Peyer's patch (tissue), 4 donors: ENCODE results near the gene HSPA4. TPM values are rescaled to one million over a fixed set of nuclear protein-coding genes. Genes with fewer than 3 reads are reported as not detected.

ENCODE experiments used
- DNase-seq, 3 donors: peaks; one replicate each; pipeline ENCODE4 v3.0.0-alpha.2; 2017 to 2019
- H3K27ac ChIP-seq, 4 donors: fragments of 200-600 bp; sonication (generic); one replicate each; pipeline ENCODE4 v1.5.1; 2016 to 2019
- H3K27me3 ChIP-seq, 2 donors: fragments of 200-600 bp; sonication (generic); one replicate each; pipeline ENCODE4 v1.5.1; 2019
- H3K36me3 ChIP-seq, 3 donors: fragments of 200-600 bp; sonication (generic); one replicate each; pipeline ENCODE4 v1.5.1; 2016 to 2019
- H3K4me1 ChIP-seq, 4 donors: fragments of 200-600 bp; sonication (generic); one replicate each; pipeline ENCODE4 v1.5.1; 2016 to 2019
- H3K4me3 ChIP-seq, 4 donors: fragments of 200-600 bp; sonication (generic); 1 replicate in 3 of 4; 2 replicates in 1 of 4; pipeline ENCODE4 v1.5.1; 2016 to 2019; ENCODE audit warnings: mild to moderate bottlenecking in 1 of 4
- H3K9me3 ChIP-seq, 4 donors: fragments of 200-600 bp; sonication (generic); one replicate each; pipeline ENCODE4 v1.5.1; 2016 to 2019; ENCODE audit warnings: mild to moderate bottlenecking in 1 of 4
- POLR2A ChIP-seq, 2 donors: fragments of 450-650 bp; IDR thresholded peaks; one replicate each; pipeline ENCODE4 v1.5.1; 2017; ENCODE audit warnings: antibody characterized with exemption in 2 of 2, mild to moderate bottlenecking in 2 of 2, moderate library complexity in 2 of 2
- total RNA-seq, 4 donors: library from RNA; depleted of rRNA; stranded (reverse); fragments of >200 nt; gene quantifications; one replicate each; pipeline ENCODE4 v1.1.0, GENCODE V29; 2016
- TF ChIP-seq, protein P1 (sequence below), 6 experiments: fragments of 450-650 bp in 4 of 6; fragments of 200-600 bp in 2 of 6; sonication (generic) in 1 of 6; IDR thresholded peaks; one replicate each; pipeline ENCODE4 v1.5.1; 2017 to 2019; ENCODE audit warnings: antibody characterized with exemption in 6 of 6, mild to moderate bottlenecking in 3 of 6, moderate library complexity in 1 of 6

The HSPA4 gene
- total RNA-seq, 4 donors from 2014 or later: 18.0 to 78.4 (median 41.4) TPM

DNA sequence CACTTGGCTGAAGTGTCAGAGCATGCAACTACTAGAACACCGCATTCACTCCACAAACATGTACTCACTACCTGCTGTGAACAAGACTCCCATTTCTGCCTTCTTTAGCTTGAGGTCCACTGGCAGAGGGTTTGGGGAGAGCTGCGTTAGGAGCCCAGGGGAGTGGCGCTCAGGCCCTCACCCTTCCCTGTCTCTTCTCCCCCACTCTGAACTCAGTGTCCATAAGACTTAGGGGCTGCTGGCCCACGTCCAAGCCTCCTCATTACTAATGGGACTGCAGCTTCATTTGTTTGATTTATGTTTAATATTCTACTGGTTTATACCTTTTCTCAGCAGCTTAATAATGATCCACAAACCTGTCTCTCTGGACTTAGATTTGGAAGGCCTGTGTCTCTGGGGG is 70.9 kb downstream of the HSPA4 start:
- no peak overlapping the region for H3K27ac ChIP-seq
- no peak for TF ChIP-seq POLR2A (IDR thresholded peaks at IDR 0.05)
- TF ChIP-seq, protein P1, sequence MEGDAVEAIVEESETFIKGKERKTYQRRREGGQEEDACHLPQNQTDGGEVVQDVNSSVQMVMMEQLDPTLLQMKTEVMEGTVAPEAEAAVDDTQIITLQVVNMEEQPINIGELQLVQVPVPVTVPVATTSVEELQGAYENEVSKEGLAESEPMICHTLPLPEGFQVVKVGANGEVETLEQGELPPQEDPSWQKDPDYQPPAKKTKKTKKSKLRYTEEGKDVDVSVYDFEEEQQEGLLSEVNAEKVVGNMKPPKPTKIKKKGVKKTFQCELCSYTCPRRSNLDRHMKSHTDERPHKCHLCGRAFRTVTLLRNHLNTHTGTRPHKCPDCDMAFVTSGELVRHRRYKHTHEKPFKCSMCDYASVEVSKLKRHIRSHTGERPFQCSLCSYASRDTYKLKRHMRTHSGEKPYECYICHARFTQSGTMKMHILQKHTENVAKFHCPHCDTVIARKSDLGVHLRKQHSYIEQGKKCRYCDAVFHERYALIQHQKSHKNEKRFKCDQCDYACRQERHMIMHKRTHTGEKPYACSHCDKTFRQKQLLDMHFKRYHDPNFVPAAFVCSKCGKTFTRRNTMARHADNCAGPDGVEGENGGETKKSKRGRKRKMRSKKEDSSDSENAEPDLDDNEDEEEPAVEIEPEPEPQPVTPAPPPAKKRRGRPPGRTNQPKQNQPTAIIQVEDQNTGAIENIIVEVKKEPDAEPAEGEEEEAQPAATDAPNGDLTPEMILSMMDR (IDR thresholded peaks at IDR 0.05): no peak
- H3K4me1 ChIP-seq: no peaks in the 10 kb centered on the region
- H3K36me3 ChIP-seq: no peaks in the 10 kb centered on the region
- peak in 1 of 3 donors; percentile 15 for DNase-seq
- no peaks in the 10 kb centered on the region for H3K9me3 ChIP-seq
- no peaks in the 10 kb centered on the region for H3K27me3 ChIP-seq
- no peak overlapping the region for H3K4me3 ChIP-seq

DNA sequence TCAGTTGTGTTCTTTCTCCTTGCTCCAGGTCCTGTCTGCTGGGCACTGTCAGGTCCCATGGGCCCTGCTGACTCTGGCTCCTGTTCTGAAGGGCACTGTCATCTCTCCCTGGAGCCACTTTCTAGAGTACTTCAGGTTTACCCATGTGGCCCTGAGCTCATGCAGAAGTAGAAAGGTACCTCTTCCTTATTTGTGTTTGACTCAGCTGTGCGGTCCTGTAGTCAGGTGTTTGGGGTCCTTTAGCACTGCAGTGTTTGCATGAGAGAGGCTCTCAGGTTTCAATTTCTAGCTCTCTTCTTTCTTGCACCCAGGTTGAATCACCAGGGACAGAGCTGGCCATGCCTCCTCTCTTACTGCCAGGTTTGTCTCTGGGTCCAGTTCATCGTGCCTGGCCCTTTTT is 71.5 kb downstream of the HSPA4 start:
- no peaks in the 10 kb centered on the region for H3K36me3 ChIP-seq
- H3K4me1 ChIP-seq: no peaks in the 10 kb centered on the region
- DNase-seq: peak in 1 of 3 donors; percentile 2
- H3K9me3 ChIP-seq: no peaks in the 10 kb centered on the region
- no peak overlapping the region for H3K4me3 ChIP-seq
- H3K27me3 ChIP-seq: no peaks in the 10 kb centered on the region
- TF ChIP-seq, protein P1 (IDR thresholded peaks at IDR 0.05): no peak
- TF ChIP-seq POLR2A (IDR thresholded peaks at IDR 0.05): no peak
- H3K27ac ChIP-seq: no peak overlapping the region

DNA sequence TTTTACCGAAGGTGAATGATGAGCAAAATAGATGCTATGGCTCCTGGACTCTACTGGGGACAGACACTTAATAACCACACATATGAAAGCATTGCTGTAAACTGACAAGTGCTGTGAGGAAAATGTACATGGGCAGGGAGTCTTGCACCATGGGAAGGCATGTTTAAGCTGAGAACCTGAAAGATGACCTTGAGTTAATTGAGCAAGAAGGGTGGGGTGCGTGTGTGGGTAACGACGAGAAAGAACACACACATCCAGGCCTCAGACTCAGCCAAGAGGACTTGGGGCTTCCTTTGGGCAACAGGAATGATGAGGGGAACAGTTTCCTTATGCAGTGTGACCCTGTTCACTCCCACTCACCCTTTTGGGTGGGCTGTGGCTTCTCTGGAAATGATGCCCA is 73.1 kb downstream of the HSPA4 start:
- Histone ChIP-seq H3K36me3 (no peaks in the 10 kb centered on the region), H3K4me3 (no peak overlapping the region), H3K27me3 (no peaks in the 10 kb centered on the region), H3K4me1 (no peaks in the 10 kb centered on the region), H3K27ac (no peak overlapping the region), H3K9me3 (no peaks in the 10 kb centered on the region)
- DNase-seq: no peak
- TF ChIP-seq, protein P1 (IDR thresholded peaks at IDR 0.05): no peak
- TF ChIP-seq POLR2A (IDR thresholded peaks at IDR 0.05): no peak

DNA sequence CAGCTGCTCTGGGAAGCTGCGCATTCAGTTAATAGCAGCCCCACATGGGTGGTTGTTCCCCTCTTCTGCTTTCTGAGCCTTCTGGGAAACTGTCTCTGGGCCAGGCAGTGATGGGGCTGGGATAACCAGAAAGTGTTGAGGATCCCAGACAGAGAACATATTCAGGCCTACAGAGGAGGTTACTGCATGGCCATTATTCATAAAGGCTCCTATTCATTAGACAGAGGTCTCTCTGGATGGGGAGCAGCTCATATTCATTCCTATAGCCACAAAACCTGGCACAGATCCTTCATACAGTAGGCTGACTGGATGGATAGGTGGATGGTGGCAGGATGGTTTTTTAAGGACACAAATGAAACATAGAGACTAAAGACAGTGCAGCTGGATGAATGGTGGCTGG is 76.3 kb downstream of the HSPA4 start:
- H3K9me3 ChIP-seq: no peaks in the 10 kb centered on the region
- H3K4me3 ChIP-seq: no peak overlapping the region
- no peaks in the 10 kb centered on the region for H3K36me3 ChIP-seq
- TF ChIP-seq, protein P1 (IDR thresholded peaks at IDR 0.05): no peak
- no peak for TF ChIP-seq POLR2A (IDR thresholded peaks at IDR 0.05)
- no peak overlapping the region for H3K27ac ChIP-seq
- no peaks in the 10 kb centered on the region for H3K4me1 ChIP-seq
- no peaks in the 10 kb centered on the region for H3K27me3 ChIP-seq
- DNase-seq: no peak

DNA sequence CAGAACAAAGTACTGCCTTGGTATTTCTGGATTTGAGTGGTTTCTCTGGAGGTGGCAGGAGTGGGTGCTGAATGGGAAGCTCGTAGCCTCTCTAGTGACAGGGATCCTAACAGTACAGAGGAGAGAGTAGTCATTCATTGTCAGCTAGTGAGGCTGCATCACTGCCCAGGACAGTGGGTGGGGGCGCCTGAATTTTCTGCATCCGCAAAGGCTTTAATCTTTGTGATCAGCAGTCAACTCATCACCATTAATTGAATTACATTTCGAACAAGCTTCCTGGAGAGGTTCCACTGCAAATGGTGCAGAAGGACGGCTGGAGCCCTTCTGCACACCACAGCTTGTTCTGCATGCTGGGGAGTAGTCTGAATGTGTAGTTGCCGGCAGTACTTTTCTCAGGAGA is 77.5 kb downstream of the HSPA4 start:
- Histone ChIP-seq H3K27ac (no peak overlapping the region), H3K27me3 (no peaks in the 10 kb centered on the region), H3K36me3 (no peaks in the 10 kb centered on the region), H3K4me1 (no peaks in the 10 kb centered on the region), H3K4me3 (no peak overlapping the region), H3K9me3 (no peaks in the 10 kb centered on the region)
- TF ChIP-seq, protein P1 (IDR thresholded peaks at IDR 0.05): no peak
- TF ChIP-seq POLR2A (IDR thresholded peaks at IDR 0.05): no peak
- peak in 1 of 3 donors; percentile 36 for DNase-seq

DNA sequence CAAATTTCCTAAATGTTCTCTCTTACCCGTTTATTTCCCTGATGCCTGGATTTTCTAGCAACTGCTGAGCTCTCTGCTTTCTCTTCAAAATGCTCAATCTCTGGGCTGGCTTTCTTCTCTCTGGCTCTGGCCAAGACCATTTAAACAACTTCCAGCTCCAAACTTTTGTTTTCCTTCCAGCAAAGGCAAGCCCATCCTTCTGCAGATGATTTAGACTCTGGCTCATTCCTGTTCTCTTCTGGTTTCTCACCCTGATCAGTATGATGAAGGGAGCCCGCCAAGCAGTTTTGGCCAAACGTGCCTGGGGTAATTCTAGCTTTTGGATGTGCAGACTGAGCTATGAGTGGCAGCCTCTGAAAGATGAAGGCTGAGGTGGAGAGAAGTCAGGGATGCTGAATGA is 78.1 kb downstream of the HSPA4 start:
- no peaks in the 10 kb centered on the region for H3K4me1 ChIP-seq
- no peaks in the 10 kb centered on the region for H3K9me3 ChIP-seq
- no peak for TF ChIP-seq POLR2A (IDR thresholded peaks at IDR 0.05)
- TF ChIP-seq, protein P1 (IDR thresholded peaks at IDR 0.05): no peak
- no peak overlapping the region for H3K4me3 ChIP-seq
- DNase-seq: peak in 1 of 3 donors; percentile 18
- no peak overlapping the region for H3K27ac ChIP-seq
- no peaks in the 10 kb centered on the region for H3K36me3 ChIP-seq
- H3K27me3 ChIP-seq: no peaks in the 10 kb centered on the region
